Heart right ventricle (tissue), 16 donors: ENCODE measurements around the gene HSPA1L. TPM values are rescaled to one million over a fixed set of nuclear protein-coding genes. Genes with fewer than 3 reads are reported as not detected.

Experiments
- ATAC-seq, 8 donors: fragments of 200-7000 bp; cut with Tn5 transposase; one replicate each; pipeline ENCODE4 v1.9.1; 2020; ENCODE audit warnings: mild to moderate bottlenecking in 8 of 8, moderate library complexity in 8 of 8, moderate number of reproducible peaks in 1 of 8
- DNase-seq, 2 donors: peaks; one replicate each; pipeline ENCODE4 v3.0.0-alpha.2; 2020
- H3K27ac ChIP-seq, 10 donors: fragments of 200-600 bp; sonication (generic) in 2 of 10; one replicate each; pipeline versions ENCODE4 v1.5.0 to v1.8.0; 2020 to 2022; ENCODE audit warnings: mild to moderate bottlenecking in 3 of 10
- H3K27me3 ChIP-seq, 7 donors: fragments of 200-600 bp; one replicate each; pipeline ENCODE4 v1.8.0; 2021 to 2022; ENCODE audit warnings: mild to moderate bottlenecking in 2 of 7
- H3K36me3 ChIP-seq, 9 donors: fragments of 200-600 bp; sonication (generic) in 1 of 9; one replicate each; pipeline versions ENCODE4 v1.5.0 to v1.8.0; 2020 to 2022; ENCODE audit warnings: mild to moderate bottlenecking in 2 of 9
- H3K4me1 ChIP-seq, 9 donors: fragments of 200-600 bp; sonication (generic) in 1 of 9; one replicate each; pipeline versions ENCODE4 v1.5.0 to v1.8.0; 2020 to 2022; ENCODE audit warnings: mild to moderate bottlenecking in 4 of 9
- H3K4me3 ChIP-seq, 10 donors: fragments of 200-600 bp; sonication (generic) in 2 of 10; one replicate each; pipeline versions ENCODE4 v1.5.0 to v1.8.0; 2020 to 2022; ENCODE audit warnings: mild to moderate bottlenecking in 7 of 10, moderate library complexity in 2 of 10
- H3K9me3 ChIP-seq, 11 donors: fragments of 200-600 bp in 10 of 11; sonication (generic) in 2 of 11; one replicate each; pipeline versions ENCODE4 v1.5.0 to v1.8.0; 2013 to 2022; ENCODE audit warnings: mild to moderate bottlenecking in 2 of 11, control low read depth in 1 of 11, moderate library complexity in 1 of 11
- WGBS, 2 donors: extraction: QIAGEN DNeasy Blood & Tissue Kit; methylation state at CpG; one replicate each; pipeline ENCODE4 v1.1.7; 2013; ENCODE audit warnings: inconsistent platforms in 1 of 2; 5-methylcytosine and 5-hydroxymethylcytosine counted together
- intact Hi-C, 10 donors: fragments of 100-400 bp; cut with DNase I; formaldehyde crosslinking; loops; one replicate each; pipeline versions ENCODE4 v1.11.1 to v1.14.2; 2022
- polyA plus RNA-seq, 2 donors: library from polyadenylated mRNA; stranded (reverse); fragments of 200-250 nt; gene quantifications; one replicate each; pipeline ENCODE4 v1.2.3, GENCODE V29; 2013
- total RNA-seq, 10 donors: library from RNA; stranded (reverse); fragmentation: NEBNext Ultra II Directional in 3 of 10; extraction: Animal tissue kit (Norgen Biotek cat#: 25700) in 3 of 10; gene quantifications; one replicate each; pipeline versions ENCODE4 v1.2.1 to v1.2.4, GENCODE V29; 2021 to 2023
- TF ChIP-seq, protein P1 (sequence below), 9 donors: fragments of 200-600 bp; sonication (generic) in 2 of 9; IDR thresholded peaks; one replicate each; pipeline versions ENCODE4 v1.5.0 to v1.8.0; 2021 to 2022; ENCODE audit warnings: antibody characterized with exemption in 9 of 9, mild to moderate bottlenecking in 5 of 9, moderate library complexity in 1 of 9
- donor health status: Arrhythmogenic right ventricular cardiomyopathy.
- donor health status: ischemic (EF 13 %, LVEDD 7.1; RV severe dilation, severe dysfunction).
- donor health status: healthy with polysubstance abuse.
- donor health status: DM: no; HTN: yes; CAD: no.
- donor health status: DM: no; HTN: no; CAD: no.
- donor health status: ischemic (EF 25% LVEDD 6.9; RV normal size, moderate dysfunction).
- donor health status: ischemic (EF 25% LVEDD 5.7; RV mildly dilated, moderate dysfunction).
- donor health status: healthy.
- donor health status: DM: yes; HTN: yes; CAD: no.
- donor health status: Ischemic cardiomyopathy.
- donor health status: ischemic (EF 35%, LVEDD 5.7; RV mildly dilated, moderate dysfunction).
- donor health status: nonischemic (EF 11% LVEDD 7.7; RV severe dilation, severe dysfunction).
- donor health status: DM: yes; HTN: yes; CAD: no.
- donor health status: PGD.
- donor health status: ischemic (EF 29% LVEDD 5.4; RV normal size, mild dysfunction).
- donor health status: nonischemic (EF 23%, LVEDD 6.1; RV moderate dilation, normal function).

HSPA1L gene
- total and polyA plus RNA-seq, 12 donors, result 0.80 to 2.9 (median 1.8) TPM

DNA sequence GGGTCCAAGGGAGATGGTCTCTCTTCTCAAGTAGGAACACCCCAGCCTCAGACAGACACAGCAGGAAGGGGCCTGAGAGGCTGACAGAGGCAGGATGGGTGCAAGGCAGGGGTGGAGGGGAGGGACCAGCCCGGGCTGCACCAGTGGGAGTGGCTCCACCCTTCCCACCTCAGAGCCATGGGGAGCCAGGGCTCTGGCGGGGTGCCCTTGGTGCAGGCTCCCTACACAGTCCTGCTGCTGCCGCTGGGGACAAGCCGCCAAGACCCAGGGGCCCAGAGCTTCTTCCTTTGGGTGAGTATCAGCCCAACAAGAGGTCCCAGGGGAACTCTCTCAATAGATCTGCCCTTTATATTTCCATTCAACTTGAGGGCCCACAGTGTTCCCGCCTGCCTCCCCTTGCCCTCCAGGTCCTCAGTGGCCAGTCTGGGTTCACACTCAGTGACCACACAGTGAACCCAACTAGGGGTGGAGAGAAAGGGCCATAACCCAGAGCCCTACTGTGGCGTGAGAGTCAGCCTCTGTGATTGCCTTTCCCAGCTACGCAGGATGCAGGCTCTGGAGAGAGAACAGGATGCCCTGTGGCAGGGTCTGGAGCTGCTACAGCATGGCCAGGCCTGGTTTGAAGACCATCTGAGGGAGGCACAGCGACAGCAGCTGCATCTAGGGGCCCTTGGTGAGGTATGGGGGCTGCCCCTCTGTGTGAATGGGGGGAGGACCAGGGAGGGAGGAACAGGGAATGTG, 52.0 kb downstream of the HSPA1L start:
- no peak for DNase-seq
- H3K36me3 ChIP-seq, result peaks cover 0 to 17% (median 0%) of the 10 kb centered on the region in 9 donors
- no peaks in the 10 kb centered on the region for H3K9me3 ChIP-seq
- no peaks in the 10 kb centered on the region for H3K27me3 ChIP-seq
- TF ChIP-seq, protein P1, sequence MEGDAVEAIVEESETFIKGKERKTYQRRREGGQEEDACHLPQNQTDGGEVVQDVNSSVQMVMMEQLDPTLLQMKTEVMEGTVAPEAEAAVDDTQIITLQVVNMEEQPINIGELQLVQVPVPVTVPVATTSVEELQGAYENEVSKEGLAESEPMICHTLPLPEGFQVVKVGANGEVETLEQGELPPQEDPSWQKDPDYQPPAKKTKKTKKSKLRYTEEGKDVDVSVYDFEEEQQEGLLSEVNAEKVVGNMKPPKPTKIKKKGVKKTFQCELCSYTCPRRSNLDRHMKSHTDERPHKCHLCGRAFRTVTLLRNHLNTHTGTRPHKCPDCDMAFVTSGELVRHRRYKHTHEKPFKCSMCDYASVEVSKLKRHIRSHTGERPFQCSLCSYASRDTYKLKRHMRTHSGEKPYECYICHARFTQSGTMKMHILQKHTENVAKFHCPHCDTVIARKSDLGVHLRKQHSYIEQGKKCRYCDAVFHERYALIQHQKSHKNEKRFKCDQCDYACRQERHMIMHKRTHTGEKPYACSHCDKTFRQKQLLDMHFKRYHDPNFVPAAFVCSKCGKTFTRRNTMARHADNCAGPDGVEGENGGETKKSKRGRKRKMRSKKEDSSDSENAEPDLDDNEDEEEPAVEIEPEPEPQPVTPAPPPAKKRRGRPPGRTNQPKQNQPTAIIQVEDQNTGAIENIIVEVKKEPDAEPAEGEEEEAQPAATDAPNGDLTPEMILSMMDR (IDR thresholded peaks at IDR 0.05), result no peak
- H3K4me3 ChIP-seq, result no peak overlapping the region
- H3K4me1 ChIP-seq, result peaks cover 0 to 23% (median 7%) of the 10 kb centered on the region in 9 donors
- WGBS, 2 donors, result 70 to 71% methylated on average over 8 of the region's 8 CpGs
- intact Hi-C loops, result loop anchor here in 1 of 10 donors (10.0 kb wide), 1 partner anchor 78 kb away; the partner anchor contains the start of gene LY6G5C
- peak in 4 of 8 donors; percentile 8 to 21 (median 12) for ATAC-seq
- H3K27ac ChIP-seq, result peak overlapping the region in 3 of 10 donors; percentile 15 to 33 (median 31)

DNA sequence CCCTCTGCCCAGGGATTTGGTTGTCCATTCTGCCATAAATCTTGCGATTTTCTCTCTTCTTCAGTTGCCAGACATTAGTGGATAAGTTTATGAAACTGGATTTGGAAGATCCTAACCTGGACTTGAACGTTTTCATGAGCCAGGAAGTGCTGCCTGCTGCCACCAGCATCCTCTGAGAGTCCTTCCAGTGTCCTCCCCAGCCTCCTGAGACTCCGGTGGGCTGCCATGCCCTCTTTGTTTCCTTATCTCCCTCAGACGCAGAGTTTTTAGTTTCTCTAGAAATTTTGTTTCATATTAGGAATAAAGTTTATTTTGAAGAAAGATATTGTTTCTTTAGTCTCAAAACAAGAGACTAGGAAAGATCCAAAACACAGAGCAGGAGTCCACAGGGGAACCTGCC, 52.7 kb downstream of the HSPA1L start, which contains the start of gene SAPCD1:
Gene SAPCD1, plus strand, starts transcription at position 301 of the 400 bp plus-strand sequence. CDS start 399 bp downstream, outside the sequence.
- TF ChIP-seq, protein P1 (IDR thresholded peaks at IDR 0.05), result no peak
- H3K4me3 ChIP-seq, result no peak within 1 kb of the TSS
- H3K4me1 ChIP-seq, result peaks cover 0 to 23% (median 5%) of the 10 kb centered on the region in 9 donors
- no peaks in the 10 kb centered on the region for H3K27me3 ChIP-seq
- H3K9me3 ChIP-seq, result no peaks in the 10 kb centered on the region
- DNase-seq (no peak), ATAC-seq (no peak)
- intact Hi-C loops, result loop anchor here in 1 of 10 donors (10.0 kb wide), 1 partner anchor 78 kb away; the partner anchor contains the start of gene LY6G5C
- 71 to 74% methylated on average over 4 of the region's 4 CpGs for WGBS, 2 donors
- H3K27ac ChIP-seq, result peak within 1 kb of the TSS in 3 of 10 donors; percentile 15 to 33 (median 31)
- peaks cover 0 to 17% (median 0%) of the 10 kb centered on the region in 9 donors for H3K36me3 ChIP-seq

DNA sequence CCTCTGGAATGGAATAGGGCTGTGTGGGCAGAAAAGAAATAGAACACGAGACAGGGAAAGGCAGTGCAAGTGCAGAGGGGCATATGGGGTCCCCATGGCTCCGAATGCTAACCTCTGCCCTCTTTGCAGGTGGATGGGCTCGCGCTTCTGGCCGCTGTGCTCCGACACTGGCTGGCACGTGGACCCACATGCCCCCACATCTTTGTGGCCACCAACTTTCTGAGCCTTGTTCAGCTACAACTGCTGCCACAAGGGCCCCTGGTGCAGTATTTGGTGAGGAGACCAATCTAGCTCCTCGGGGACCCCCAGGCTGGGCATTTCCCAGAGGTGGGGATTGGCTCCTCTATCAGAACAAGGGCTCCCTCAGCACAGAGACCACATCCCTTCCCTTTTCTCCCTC, 53.7 kb downstream of the HSPA1L start:
- no peak overlapping the region for H3K27ac ChIP-seq
- no peak overlapping the region for H3K4me3 ChIP-seq
- TF ChIP-seq, protein P1 (IDR thresholded peaks at IDR 0.05), result no peak
- intact Hi-C loops, result loop anchor here in 1 of 10 donors (10.0 kb wide), 1 partner anchor 77 kb away; the partner anchor contains the start of gene LY6G5C
- peaks cover 0 to 17% (median 0%) of the 10 kb centered on the region in 9 donors for H3K36me3 ChIP-seq
- WGBS, 2 donors, result 96 to 97% methylated on average over 8 of the region's 8 CpGs
- H3K9me3 ChIP-seq, result no peaks in the 10 kb centered on the region
- no peaks in the 10 kb centered on the region for H3K27me3 ChIP-seq
- no peak for DNase-seq
- no peak for ATAC-seq
- H3K4me1 ChIP-seq, result peaks cover 0 to 20% (median 5%) of the 10 kb centered on the region in 9 donors

DNA sequence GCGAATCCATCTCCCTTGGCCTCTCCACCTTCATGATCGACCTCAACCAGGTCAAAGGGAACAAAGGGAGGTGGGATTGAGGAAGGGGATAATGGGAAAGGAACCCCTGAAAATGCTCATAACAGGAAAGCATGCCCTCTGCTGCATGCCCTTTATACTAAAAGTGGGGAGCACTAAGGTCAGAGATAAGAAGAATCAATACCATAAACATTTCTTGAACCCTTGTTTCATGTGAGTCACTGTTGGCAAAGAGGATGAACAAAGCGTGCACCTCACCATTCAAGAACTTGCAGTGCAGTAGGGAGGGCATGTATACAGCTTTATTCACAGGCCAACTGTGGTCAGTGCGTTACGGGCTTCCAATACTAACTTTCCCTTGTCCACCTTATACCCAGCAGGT, 54.3 kb downstream of the HSPA1L start:
- Histone ChIP-seq H3K27ac (no peak overlapping the region), H3K9me3 (no peaks in the 10 kb centered on the region), H3K27me3 (no peaks in the 10 kb centered on the region), H3K36me3 (peaks cover 0 to 17% (median 0%) of the 10 kb centered on the region in 9 donors), H3K4me3 (no peak overlapping the region), H3K4me1 (peaks cover 0 to 16% (median 5%) of the 10 kb centered on the region in 9 donors)
- DNase-seq (no peak), ATAC-seq (no peak)
- WGBS, 2 donors, result 93 to 95% methylated on average over 5 of the region's 5 CpGs
- intact Hi-C loops, result loop anchor here in 1 of 10 donors (10.0 kb wide), 1 partner anchor 76 kb away; the partner anchor contains the start of gene LY6G5C
- TF ChIP-seq, protein P1 (IDR thresholded peaks at IDR 0.05), result no peak

Other genes starting within 250 kb of the HSPA1L start
Only the 30 nearest of the 40 such genes appear.
- 100 to 1,000 TPM; 262 to 347 (median 300) TPM for gene BAG6, start 162.6 kb downstream of the HSPA1L start, total RNA-seq
- gene BAG6, start 162.6 kb downstream of the HSPA1L start, polyA plus RNA-seq, result 100 to 1,000 TPM; 311 to 522 TPM
- gene APOM, start 159.4 kb downstream of the HSPA1L start, total RNA-seq, result 1 to 10 TPM; 1.8 to 3.9 (median 2.5) TPM
- 1 to 10 TPM; 3.2 to 7.4 TPM for gene APOM, start 159.4 kb downstream of the HSPA1L start, polyA plus RNA-seq
- gene C6orf47, start 154.5 kb downstream of the HSPA1L start, total RNA-seq, result 10 to 100 TPM; 15.9 to 23.3 (median 18.0) TPM
- 10 to 100 TPM; 18.5 to 22.2 TPM for gene C6orf47, start 154.5 kb downstream of the HSPA1L start, polyA plus RNA-seq
- 10 to 100 TPM; 14.5 to 23.8 (median 18.3) TPM for gene GPANK1, start 150.3 kb downstream of the HSPA1L start, total RNA-seq
- gene GPANK1, start 150.3 kb downstream of the HSPA1L start, polyA plus RNA-seq, result 10 to 100 TPM; 15.4 to 17.8 TPM
- gene CSNK2B, start 149.2 kb downstream of the HSPA1L start, total RNA-seq, result 100 to 1,000 TPM; 101 to 153 (median 115) TPM
- 100 to 1,000 TPM; 109 to 199 TPM for gene CSNK2B, start 149.2 kb downstream of the HSPA1L start, polyA plus RNA-seq
- 1 to 10 TPM; 2.4 to 6.7 (median 3.8) TPM for gene LY6G5B, start 145.3 kb downstream of the HSPA1L start, total RNA-seq
- 1 to 10 TPM; 3.6 to 7.3 TPM for gene LY6G5B, start 145.3 kb downstream of the HSPA1L start, polyA plus RNA-seq
- 1 to 10 TPM; 1.2 to 3.5 (median 1.9) TPM for gene LY6G5C, start 134.2 kb downstream of the HSPA1L start, total RNA-seq
- gene LY6G5C, start 134.2 kb downstream of the HSPA1L start, polyA plus RNA-seq, result 1 to 10 TPM; 2.0 to 2.6 TPM
- gene ABHD16A, start 112.0 kb downstream of the HSPA1L start, total RNA-seq, result 10 to 100 TPM; 24.3 to 40.3 (median 28.7) TPM
- gene ABHD16A, start 112.0 kb downstream of the HSPA1L start, polyA plus RNA-seq, result 10 to 100 TPM; 28.0 to 45.2 TPM
- not detected for gene LY6G6F, start 108.4 kb downstream of the HSPA1L start, total RNA-seq
- not detected for gene LY6G6F, start 108.4 kb downstream of the HSPA1L start, polyA plus RNA-seq
- not detected for gene LY6G6D, start 99.9 kb downstream of the HSPA1L start, total RNA-seq
- gene LY6G6D, start 99.9 kb downstream of the HSPA1L start, polyA plus RNA-seq, result not detected
- gene LY6G6C, start 93.5 kb downstream of the HSPA1L start, total RNA-seq, result not detected
- not detected for gene LY6G6C, start 93.5 kb downstream of the HSPA1L start, polyA plus RNA-seq
- gene MPIG6B, start 91.9 kb downstream of the HSPA1L start, total RNA-seq, result under 1 TPM in 7 of 10 donors, not detected in 3; 0.11 to 0.97 (median 0.27) TPM
- gene MPIG6B, start 91.9 kb downstream of the HSPA1L start, polyA plus RNA-seq, result under 1 TPM; 0.13 to 0.37 TPM
- 10 to 100 TPM; 35.2 to 61.6 (median 51.5) TPM for gene DDAH2, start 86.0 kb downstream of the HSPA1L start, total RNA-seq
- gene DDAH2, start 86.0 kb downstream of the HSPA1L start, polyA plus RNA-seq, result 100 to 1,000 TPM in 1 of 2 donors, 10 to 100 TPM in 1; 96.4 to 117 TPM
- gene CLIC1, start 78.8 kb downstream of the HSPA1L start, total RNA-seq, result 100 to 1,000 TPM in 2 of 10 donors, 10 to 100 TPM in 8; 64.5 to 219 (median 87.9) TPM
- gene CLIC1, start 78.8 kb downstream of the HSPA1L start, polyA plus RNA-seq, result 100 to 1,000 TPM in 1 of 2 donors, 10 to 100 TPM in 1; 51.1 to 400 TPM
- 1 to 10 TPM in 8 of 10 donors, under 1 TPM in 2; 0.89 to 4.3 (median 2.6) TPM for gene MSH5, start 75.3 kb downstream of the HSPA1L start, total RNA-seq
- 1 to 10 TPM in 1 of 2 donors, under 1 TPM in 1; 0.97 to 6.1 TPM for gene MSH5, start 75.3 kb downstream of the HSPA1L start, polyA plus RNA-seq
- 1 to 10 TPM in 1 of 10 donors, under 1 TPM in 6, not detected in 3; 0.52 to 1.2 (median 0.72) TPM for gene SAPCD1, start 52.6 kb downstream of the HSPA1L start, total RNA-seq
- gene SAPCD1, start 52.6 kb downstream of the HSPA1L start, polyA plus RNA-seq, result 1 to 10 TPM in 1 of 2 donors, under 1 TPM in 1; 0.36 to 1.9 TPM
- 10 to 100 TPM in 9 of 10 donors, 1 to 10 TPM in 1; 10.0 to 28.3 (median 20.8) TPM for gene VWA7, start 38.0 kb downstream of the HSPA1L start, total RNA-seq
- 1 to 10 TPM; 2.2 to 6.6 TPM for gene VWA7, start 38.0 kb downstream of the HSPA1L start, polyA plus RNA-seq
- gene VARS1, start 19.5 kb downstream of the HSPA1L start, total RNA-seq, result 10 to 100 TPM; 22.4 to 43.4 (median 29.5) TPM
- gene VARS1, start 19.5 kb downstream of the HSPA1L start, polyA plus RNA-seq, result 10 to 100 TPM; 26.5 to 44.0 TPM
- gene LSM2, start 8.3 kb downstream of the HSPA1L start, total RNA-seq, result 10 to 100 TPM; 18.9 to 27.6 (median 23.0) TPM
- 10 to 100 TPM; 17.5 to 52.0 TPM for gene LSM2, start 8.3 kb downstream of the HSPA1L start, polyA plus RNA-seq
- 100 to 1,000 TPM; 202 to 679 (median 259) TPM for gene HSPA1A, start 260 bp upstream of the HSPA1L start, total RNA-seq
- gene HSPA1A, start 260 bp upstream of the HSPA1L start, polyA plus RNA-seq, result 100 to 1,000 TPM; 113 to 166 TPM
- 100 to 1,000 TPM; 126 to 258 (median 169) TPM for gene HSPA1B, start 12.5 kb upstream of the HSPA1L start, total RNA-seq
- gene HSPA1B, start 12.5 kb upstream of the HSPA1L start, polyA plus RNA-seq, result 100 to 1,000 TPM in 1 of 2 donors, 10 to 100 TPM in 1; 16.9 to 122 TPM
- gene NEU1, start 47.5 kb upstream of the HSPA1L start, total RNA-seq, result 10 to 100 TPM; 18.1 to 32.4 (median 22.3) TPM
- gene NEU1, start 47.5 kb upstream of the HSPA1L start, polyA plus RNA-seq, result 10 to 100 TPM; 15.7 to 48.0 TPM
- gene SLC44A4, start 63.7 kb upstream of the HSPA1L start, total RNA-seq, result under 1 TPM in 2 of 10 donors, not detected in 8; 0.14 to 0.24 TPM
- under 1 TPM in 1 of 2 donors, not detected in 1; 0.03 TPM for gene SLC44A4, start 63.7 kb upstream of the HSPA1L start, polyA plus RNA-seq
- gene EHMT2, start 82.4 kb upstream of the HSPA1L start, total RNA-seq, result 10 to 100 TPM in 9 of 10 donors, 1 to 10 TPM in 1; 6.4 to 18.7 (median 14.2) TPM
- gene EHMT2, start 82.4 kb upstream of the HSPA1L start, polyA plus RNA-seq, result 10 to 100 TPM; 13.2 to 21.7 TPM
- gene ZBTB12, start 86.8 kb upstream of the HSPA1L start, total RNA-seq, result 1 to 10 TPM; 1.5 to 4.9 (median 2.8) TPM
- gene ZBTB12, start 86.8 kb upstream of the HSPA1L start, polyA plus RNA-seq, result 1 to 10 TPM; 2.0 TPM
- 10 to 100 TPM in 2 of 10 donors, 1 to 10 TPM in 8; 2.0 to 63.0 (median 4.2) TPM for gene C2, start 112.4 kb upstream of the HSPA1L start, total RNA-seq
- 1 to 10 TPM; 1.1 to 1.7 TPM for gene C2, start 112.4 kb upstream of the HSPA1L start, polyA plus RNA-seq
- 10 to 100 TPM in 1 of 10 donors, 1 to 10 TPM in 9; 2.8 to 24.4 (median 4.7) TPM for gene CFB, start 130.8 kb upstream of the HSPA1L start, total RNA-seq
- 10 to 100 TPM in 1 of 2 donors, 1 to 10 TPM in 1; 6.6 to 15.8 TPM for gene CFB, start 130.8 kb upstream of the HSPA1L start, polyA plus RNA-seq
- 10 to 100 TPM; 38.2 to 52.8 (median 45.7) TPM for gene NELFE, start 143.7 kb upstream of the HSPA1L start, total RNA-seq
- gene NELFE, start 143.7 kb upstream of the HSPA1L start, polyA plus RNA-seq, result 10 to 100 TPM; 36.5 to 70.4 TPM
- 10 to 100 TPM; 21.8 to 45.5 (median 32.2) TPM for gene SKIC2, start 143.9 kb upstream of the HSPA1L start, total RNA-seq
- 10 to 100 TPM; 37.8 to 67.4 TPM for gene SKIC2, start 143.9 kb upstream of the HSPA1L start, polyA plus RNA-seq
- 10 to 100 TPM in 8 of 10 donors, 1 to 10 TPM in 2; 8.4 to 15.7 (median 13.2) TPM for gene DXO, start 156.9 kb upstream of the HSPA1L start, total RNA-seq
- 10 to 100 TPM; 13.6 to 23.4 TPM for gene DXO, start 156.9 kb upstream of the HSPA1L start, polyA plus RNA-seq